ENCODE results near the gene DEFB132.
A peak's percentile ranks its signal among the peaks of the same experiment; 100 is the strongest.

DEFB132 gene, protein sequence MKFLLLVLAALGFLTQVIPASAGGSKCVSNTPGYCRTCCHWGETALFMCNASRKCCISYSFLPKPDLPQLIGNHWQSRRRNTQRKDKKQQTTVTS

DNA sequence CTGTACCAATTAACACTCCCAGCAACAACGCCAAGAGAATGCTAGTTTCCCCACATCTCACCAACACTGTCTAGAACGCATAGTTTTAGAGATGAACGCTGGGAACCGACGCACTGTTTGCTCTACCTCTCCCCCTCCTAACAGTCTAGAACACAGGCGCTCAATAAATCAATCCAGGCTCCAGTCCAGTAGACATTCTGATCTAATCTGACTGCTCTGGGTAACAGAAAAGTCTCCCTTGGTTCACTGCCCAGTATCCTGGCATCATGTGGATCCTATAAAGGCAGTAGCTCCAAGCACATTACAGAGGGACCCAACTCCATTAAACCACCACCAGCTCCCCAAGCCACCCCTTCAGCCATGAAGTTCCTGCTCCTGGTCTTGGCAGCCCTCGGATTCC, at the start of gene DEFB132:
TSS of gene DEFB132 (plus strand) at position 306 of the 400 bp plus-strand sequence. CDS start at position 361, 55 bp downstream.
- TF ChIP-seq, protein P1, sequence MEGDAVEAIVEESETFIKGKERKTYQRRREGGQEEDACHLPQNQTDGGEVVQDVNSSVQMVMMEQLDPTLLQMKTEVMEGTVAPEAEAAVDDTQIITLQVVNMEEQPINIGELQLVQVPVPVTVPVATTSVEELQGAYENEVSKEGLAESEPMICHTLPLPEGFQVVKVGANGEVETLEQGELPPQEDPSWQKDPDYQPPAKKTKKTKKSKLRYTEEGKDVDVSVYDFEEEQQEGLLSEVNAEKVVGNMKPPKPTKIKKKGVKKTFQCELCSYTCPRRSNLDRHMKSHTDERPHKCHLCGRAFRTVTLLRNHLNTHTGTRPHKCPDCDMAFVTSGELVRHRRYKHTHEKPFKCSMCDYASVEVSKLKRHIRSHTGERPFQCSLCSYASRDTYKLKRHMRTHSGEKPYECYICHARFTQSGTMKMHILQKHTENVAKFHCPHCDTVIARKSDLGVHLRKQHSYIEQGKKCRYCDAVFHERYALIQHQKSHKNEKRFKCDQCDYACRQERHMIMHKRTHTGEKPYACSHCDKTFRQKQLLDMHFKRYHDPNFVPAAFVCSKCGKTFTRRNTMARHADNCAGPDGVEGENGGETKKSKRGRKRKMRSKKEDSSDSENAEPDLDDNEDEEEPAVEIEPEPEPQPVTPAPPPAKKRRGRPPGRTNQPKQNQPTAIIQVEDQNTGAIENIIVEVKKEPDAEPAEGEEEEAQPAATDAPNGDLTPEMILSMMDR (IDR thresholded peaks at IDR 0.05; ENCODE audit: low read depth, low read length), result no peak
- DNase-seq (ENCODE audit: extremely low read depth, low read depth), result no peak

DNA sequence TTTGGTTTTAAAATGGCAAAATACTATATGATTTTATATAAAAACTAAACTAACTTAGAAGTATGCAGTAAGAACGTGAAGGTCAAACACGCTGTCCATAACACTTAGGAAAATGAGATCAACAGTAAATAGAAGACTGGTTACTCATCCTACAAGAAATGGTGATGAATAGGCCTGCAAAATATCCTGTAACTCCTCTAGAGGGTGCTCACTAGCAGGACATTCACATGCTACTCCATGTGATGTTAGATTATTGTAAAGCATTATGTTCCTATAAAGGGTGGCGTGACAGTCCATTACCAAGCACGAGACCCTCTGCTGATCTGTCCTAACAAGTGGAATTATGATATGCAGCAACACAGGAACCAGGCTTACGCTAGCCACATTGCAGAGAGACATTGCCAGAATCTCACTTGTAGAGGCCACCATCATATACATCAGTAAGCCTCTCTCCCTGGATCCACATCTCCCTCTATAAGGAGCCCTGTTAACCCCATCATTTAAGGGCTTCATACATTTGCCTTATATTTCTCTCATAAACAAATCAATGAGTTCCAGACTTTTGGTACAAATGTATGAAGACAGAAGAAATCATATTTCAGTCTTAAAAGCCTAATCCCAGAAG, 48.5 kb upstream of the DEFB132 start:
- peak; percentile 35 for DNase-seq (ENCODE audit: extremely low read depth, low read depth)
- TF ChIP-seq, protein P1 (IDR thresholded peaks at IDR 0.05; ENCODE audit: low read depth, low read length), result peak; percentile 66

DNA sequence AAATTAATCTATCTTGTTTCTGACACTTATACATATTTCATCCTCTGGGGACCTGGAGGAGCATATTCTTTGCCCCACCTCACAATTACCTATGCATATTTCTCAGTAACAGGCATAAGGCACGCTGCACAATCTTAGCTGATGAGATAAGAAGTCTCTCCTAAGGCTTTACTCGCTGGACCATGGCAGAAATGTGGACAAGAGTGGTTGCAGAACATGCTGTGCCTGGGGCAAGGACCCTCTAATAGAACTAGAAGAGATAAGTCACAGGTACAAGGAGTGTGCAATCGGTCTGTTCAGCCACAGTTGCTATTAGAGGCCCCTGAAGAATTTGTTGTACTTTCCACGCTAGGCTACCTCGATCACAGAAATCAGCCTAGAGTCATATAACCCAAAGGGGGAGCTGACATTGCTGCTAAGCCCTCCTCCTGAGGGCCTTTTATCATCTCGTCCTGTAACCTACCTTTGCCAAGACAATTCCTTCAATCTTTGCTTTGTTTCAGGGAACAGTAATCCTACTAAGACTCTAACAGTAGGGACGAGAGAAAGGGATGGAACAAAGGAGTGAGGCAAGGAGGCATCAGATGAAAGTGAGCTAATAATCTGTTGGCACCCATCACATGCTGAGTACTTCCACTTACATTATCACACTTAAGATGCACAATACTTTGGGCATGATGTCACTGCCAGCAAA, 46.6 kb upstream of the DEFB132 start:
- TF ChIP-seq, protein P1 (IDR thresholded peaks at IDR 0.05; ENCODE audit: low read depth, low read length), result no peak
- DNase-seq (ENCODE audit: extremely low read depth, low read depth), result no peak

DNA sequence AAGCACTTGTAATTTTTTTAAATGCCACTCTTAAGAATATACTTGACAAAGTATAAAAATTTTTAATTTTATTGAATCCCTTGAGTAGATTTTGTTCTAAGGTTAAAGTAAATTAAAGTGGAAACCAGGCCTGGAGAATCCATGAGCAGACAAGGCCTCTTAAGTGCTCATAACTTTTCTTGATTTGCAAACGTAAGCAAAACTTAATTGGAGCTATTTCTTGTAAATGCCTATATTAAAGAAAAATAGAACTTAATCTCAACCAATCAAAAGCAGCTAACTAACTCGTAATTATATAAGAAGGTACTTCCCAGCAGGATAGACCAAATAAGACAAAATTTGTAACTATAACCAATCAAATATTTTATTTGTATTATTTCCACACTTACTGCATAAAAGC, 43.1 kb upstream of the DEFB132 start:
- TF ChIP-seq, protein P1 (IDR thresholded peaks at IDR 0.05; ENCODE audit: low read depth, low read length), result no peak
- no peak for DNase-seq (ENCODE audit: extremely low read depth, low read depth)

DNA sequence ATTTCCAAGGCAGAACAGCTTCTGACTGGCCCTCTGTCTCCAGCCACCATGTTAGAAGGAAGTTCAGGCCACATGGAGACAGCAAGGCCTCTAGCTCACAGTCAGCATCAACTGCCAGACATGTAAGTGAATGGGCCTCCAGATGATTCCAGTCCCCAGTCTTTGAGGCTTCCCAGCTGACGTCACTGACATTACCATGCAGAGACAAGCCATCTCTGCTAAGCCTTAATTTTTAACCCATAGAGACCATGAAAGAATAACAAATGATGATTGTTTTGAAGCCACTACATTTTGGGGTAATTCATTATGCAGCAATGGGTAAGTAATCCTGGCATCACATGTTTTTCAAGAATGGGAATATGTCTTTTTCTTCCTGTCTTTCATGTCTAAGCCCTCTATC, 41.7 kb upstream of the DEFB132 start:
- DNase-seq (ENCODE audit: extremely low read depth, low read depth), result no peak
- TF ChIP-seq, protein P1 (IDR thresholded peaks at IDR 0.05; ENCODE audit: low read depth, low read length), result no peak

DNA sequence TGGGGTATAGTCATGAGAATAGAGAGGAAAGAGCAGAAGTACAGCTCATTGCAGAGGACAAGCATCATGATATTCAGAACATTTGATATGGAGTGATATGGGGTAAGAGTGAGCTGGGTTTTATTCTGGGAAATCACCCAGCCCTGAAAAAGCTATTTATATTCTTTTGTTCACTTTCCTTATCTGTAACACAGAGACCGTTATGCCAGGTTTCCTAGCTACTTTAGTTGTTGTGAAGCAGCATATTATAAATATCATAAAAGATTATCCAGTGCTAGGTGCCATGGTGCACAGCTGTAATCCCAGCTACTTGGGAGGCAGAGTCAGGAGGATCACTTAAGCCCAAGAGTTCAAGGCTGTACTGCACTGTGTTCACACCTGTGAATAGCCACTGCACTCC, 40.3 kb upstream of the DEFB132 start:
- DNase-seq (ENCODE audit: extremely low read depth, low read depth), result no peak
- TF ChIP-seq, protein P1 (IDR thresholded peaks at IDR 0.05; ENCODE audit: low read depth, low read length), result no peak

Data from AG09319 (cell line).